HG02798 (cell line): Measurements from ENCODE around the gene SLC44A1.
"Not testable (repeated sequence)": the region's sequence is repeated elsewhere in the genome, so short reads cannot be mapped to it uniquely, and the experiment has no call there.

Experiments used
- ATAC-seq: cut with Tn5 transposase; IDR thresholded peaks from one replicate; pipeline ENCODE4 v1.9.1; 2021; ENCODE audit warnings: mild to moderate bottlenecking; ENCODE audit not compliant: unreplicated experiment, poor library complexity

SLC44A1 gene

GRCh38 chr9:105264380-105264779 is 19.9 kb downstream of the SLC44A1 start:
- ATAC-seq, result no peak

DNA sequence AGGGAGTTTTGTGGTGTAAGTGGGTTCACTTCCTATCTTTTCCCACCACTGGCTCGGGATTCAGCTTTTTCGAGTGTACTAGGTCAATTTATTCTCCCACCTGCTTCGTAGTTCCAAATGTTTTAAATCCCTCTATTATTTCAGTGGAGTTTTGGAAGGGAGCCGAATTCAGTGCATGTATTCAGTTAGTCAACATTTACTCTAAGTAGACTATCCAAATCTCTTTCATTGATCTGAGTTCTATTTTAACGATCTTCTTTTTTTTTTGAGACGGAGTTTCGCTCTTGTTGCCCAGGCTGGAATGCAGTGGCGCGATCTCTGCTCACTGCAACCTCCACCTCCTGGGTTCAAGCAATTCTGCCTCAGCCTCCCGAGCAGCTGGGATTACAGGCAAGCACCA is 23.8 kb downstream of the SLC44A1 start:
- not testable (repeated sequence) for ATAC-seq

DNA sequence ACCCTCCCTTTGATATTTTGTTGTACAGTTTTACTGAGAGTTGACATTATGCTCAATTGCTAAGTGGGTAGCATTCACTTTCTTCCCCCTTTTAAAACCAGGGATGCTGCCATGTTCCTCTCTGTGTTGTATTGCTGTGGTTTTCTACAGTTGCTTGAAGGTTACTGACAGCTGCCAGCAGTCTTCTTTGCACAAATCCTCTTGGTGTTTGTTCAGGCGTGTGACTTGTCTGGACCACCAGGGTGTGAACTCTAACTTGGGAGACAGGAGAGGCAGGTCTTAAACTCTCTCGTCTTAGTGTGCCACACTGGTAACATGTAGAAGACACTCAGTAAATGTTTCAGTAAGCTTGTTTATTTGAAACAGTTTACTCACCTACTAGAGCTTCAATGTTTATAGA is 25.1 kb downstream of the SLC44A1 start:
- no peak for ATAC-seq

DNA sequence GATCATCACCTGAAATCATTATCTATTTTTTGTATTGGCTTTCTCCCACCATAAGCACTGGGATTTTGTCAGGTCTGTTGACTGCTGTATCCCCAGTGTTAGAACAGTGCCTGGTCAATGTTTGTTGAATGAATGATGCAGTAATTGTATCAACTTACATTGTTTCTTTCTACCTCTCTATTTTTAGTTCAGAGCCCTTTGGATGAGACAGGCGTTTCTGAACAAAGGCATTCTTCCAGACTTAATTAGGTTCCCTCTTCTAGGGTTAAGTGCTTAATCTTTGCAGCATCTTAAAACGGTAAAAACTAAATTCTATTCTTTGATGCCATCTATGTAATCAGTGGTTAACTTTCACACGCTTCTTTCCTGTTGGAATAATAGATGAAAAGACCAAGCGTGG is 26.3 kb downstream of the SLC44A1 start:
- no peak for ATAC-seq

DNA sequence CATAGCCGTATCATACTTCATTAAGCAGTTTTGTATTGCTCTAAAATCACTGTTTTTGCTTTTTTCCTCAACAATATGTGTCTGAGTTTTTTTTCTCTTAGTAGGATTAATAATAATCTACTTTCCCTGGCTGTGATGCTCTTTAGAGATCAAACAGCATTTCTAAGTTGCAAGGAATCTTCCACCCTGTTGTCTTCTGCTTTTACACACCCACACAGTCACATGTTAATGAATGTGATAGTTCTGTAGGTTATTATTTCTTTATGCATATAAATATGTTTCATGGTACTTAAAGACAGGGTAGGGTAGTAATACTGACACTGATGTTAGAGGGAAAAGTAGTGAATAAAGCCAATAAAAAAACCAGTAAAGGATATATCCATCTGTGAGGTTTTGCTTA is 29.3 kb downstream of the SLC44A1 start:
- ATAC-seq, result no peak

- ATAC-seq, result no peak
Measured at GRCh38 chr9:105275111-105275510, 30.7 kb downstream of the SLC44A1 start.

GRCh38 chr9:105275938-105276337 is 31.5 kb downstream of the SLC44A1 start:
- no peak for ATAC-seq

GRCh38 chr9:105278751-105279150 is 34.3 kb downstream of the SLC44A1 start:
- no peak for ATAC-seq

DNA sequence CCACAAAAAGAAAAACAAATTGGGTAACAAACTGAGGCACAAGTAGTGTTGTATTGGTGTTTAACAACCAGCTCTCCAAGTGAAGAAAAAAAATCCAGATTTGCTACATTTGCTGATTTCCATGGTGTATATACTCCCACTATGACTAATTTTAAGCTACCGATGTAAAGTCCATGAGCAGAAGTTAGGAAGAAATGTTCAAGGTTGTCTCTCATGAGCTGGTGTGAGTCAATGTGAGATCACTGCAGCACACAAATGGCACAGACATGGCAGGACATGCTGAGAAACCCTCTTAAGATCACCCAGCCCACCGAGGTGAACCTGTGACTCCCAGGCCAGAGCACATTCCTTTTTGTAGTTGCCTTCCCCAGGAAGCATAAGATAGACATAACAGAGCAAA is 36.2 kb downstream of the SLC44A1 start:
- no peak for ATAC-seq

DNA sequence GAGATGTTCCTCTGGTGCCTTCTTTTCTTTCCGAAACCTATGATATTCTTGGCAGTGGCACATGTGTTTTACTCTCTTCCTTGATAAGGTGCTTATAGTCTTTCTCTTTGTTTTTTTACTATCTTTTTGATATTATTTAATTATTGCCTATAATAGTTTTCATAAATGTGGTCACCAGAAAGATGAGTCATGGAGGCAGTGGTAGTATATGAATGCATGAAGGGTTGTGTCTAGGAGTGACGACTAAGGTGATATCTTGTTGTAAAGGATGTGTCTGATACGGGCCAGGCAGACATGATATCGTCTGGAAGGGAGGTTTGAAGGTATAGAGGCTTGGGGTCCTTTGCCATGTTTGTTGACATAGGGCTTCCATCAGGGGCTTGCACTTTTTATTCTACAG is 36.8 kb downstream of the SLC44A1 start:
- no peak for ATAC-seq

GRCh38 chr9:105281926-105282325 is 37.5 kb downstream of the SLC44A1 start:
- ATAC-seq, result no peak

DNA sequence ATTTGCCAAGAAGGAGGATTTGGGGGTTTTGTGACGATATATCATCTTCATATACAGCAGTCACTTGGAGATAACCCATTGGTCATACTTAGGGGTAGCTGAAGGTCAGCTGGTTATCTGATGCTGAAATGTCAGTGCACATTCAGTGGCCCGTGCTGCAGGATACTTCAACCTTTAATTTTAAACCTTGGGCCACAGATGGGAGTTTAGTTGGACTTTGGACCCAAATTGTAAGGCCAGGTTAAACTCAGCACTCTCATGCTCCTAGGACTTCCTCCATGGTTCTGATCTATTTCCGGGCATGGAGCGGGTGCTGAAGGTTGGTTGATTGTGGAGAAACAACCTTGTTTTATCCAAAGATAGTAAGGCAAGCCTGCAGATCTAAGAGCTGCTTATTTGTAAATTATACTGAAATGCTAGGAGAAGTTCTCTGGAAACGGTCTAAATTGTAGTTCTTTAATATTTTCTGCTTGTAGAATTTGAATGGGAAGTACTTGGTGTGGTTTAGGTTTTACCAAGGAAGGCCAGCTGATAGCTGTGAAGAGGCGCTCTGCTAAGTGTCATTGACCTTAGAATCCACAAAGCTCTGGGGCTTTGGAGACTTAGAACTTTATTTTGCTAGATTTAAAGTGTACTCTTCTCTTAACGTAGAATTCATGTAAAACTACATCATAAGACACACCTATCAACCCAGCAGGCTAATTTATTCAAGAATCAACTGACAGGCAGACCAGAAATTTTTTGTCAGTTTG is 38.6 kb downstream of the SLC44A1 start:
- ATAC-seq, result no peak

DNA sequence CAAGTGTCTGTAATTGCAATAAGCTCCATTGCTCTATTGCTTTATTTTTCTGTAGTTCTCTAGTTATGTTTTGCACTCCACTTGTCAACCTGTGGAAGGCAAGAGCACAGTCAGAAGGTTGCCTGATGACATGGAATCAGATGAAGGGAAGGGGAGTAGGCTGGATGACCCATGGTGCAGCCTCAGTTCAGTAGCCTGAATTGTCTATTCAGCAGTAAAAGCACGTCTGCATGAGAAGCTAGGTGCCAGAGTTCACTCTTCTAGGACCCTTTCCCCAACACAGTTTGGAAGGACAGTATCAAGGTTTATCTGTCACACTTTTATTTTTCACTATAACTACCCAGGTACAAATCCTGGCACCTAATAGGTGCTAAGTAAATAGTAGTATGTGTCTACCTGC is 39.3 kb downstream of the SLC44A1 start:
- ATAC-seq, result no peak

- ATAC-seq, result no peak
Measured at GRCh38 chr9:105284463-105284862, 40.0 kb downstream of the SLC44A1 start.

- ATAC-seq, result no peak
Measured at GRCh38 chr9:105286098-105286497, 41.6 kb downstream of the SLC44A1 start.

- ATAC-seq, result no peak
Measured at GRCh38 chr9:105289305-105289704, 44.9 kb downstream of the SLC44A1 start.

GRCh38 chr9:105290418-105290817 is 46.0 kb downstream of the SLC44A1 start:
- ATAC-seq, result no peak

DNA sequence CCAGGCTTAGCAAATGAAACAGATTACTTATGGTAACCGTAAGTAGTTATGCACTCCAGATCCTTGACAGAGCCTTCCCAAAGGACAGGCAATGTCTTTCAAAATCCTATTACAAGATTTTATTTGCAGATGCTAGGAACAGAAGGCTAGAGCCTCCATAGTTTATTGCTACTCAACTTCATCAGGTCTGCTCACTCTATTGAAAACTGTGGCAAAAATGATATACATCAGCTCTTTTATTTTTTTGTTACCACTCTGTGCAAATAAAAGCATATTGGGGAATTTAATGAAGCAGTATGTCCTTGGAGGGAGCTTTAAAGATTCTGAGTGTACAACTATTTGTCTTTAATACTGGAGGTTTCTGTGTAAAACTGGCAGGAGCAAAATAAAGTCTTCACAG is 46.5 kb downstream of the SLC44A1 start:
- no peak for ATAC-seq

GRCh38 chr9:105291422-105291859 is 47.0 kb downstream of the SLC44A1 start:
- no peak for ATAC-seq

DNA sequence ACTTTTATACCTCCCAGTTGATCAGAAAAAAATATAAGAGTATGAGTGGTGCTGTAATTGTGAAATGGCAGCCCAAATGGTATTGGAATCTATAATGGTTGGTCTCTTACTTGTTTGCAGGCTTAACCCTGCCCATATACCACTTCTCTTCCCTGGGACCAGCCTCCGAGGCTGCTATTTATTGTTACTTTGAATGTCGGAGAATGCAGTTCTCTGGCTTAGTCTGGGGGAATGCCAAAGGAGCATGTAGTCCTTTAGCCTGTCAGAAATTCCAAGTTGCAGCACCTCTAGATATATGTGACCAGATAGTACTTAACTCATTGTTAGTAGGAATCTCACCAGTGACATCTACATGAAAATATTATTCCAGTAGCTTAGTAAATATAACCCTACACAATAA is 47.5 kb downstream of the SLC44A1 start:
- no peak for ATAC-seq

- ATAC-seq, result no peak
Measured at GRCh38 chr9:105293408-105293807, 49.0 kb downstream of the SLC44A1 start.

GRCh38 chr9:105295201-105295550 is 50.7 kb downstream of the SLC44A1 start:
- ATAC-seq, result no peak

DNA sequence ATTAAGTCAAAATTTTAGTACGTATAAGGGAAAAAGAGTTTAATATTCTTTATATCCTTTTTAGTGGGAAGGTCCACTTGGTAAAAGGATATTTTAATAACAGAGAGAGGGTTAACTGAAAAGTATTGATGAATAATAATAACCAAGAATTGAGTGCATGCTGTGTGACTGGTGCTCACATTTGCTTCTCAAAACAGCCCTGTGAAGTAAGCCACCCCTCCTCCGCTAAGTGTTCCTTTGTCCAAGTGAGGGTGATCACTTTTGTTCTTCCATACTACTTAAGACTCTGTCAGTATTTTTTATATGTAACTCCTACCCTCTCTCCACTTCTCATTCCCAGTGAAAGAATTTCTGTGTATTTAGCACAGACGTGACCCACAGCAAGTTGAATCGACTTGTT is 51.5 kb downstream of the SLC44A1 start:
- ATAC-seq, result no peak
